HEK293 (cell line): ENCODE measurements around the gene TFRC.

Experiments used
- CTCF ChIP-seq: fragments of 450-650 bp; formaldehyde crosslinking; IDR thresholded peaks from 2 replicates; pipeline ENCODE4 v1.5.1; 2016; ENCODE audit warnings: missing biosample characterization, missing genetic modification characterization
- GLI4 ChIP-seq: fragments of 450-650 bp; formaldehyde crosslinking; IDR thresholded peaks from 2 replicates; pipeline ENCODE4 v1.5.1; 2016; ENCODE audit warnings: missing biosample characterization, missing genetic modification characterization
- HOXA7 ChIP-seq: sonication (generic); formaldehyde crosslinking; IDR thresholded peaks from 2 replicates; pipeline ENCODE4 v1.8.1; 2022; ENCODE audit warnings: missing genetic modification reagents, borderline replicate concordance
- RBAK ChIP-seq: fragments of 450-650 bp; formaldehyde crosslinking; IDR thresholded peaks from 2 replicates; pipeline ENCODE4 v1.5.1; 2016; ENCODE audit warnings: missing biosample characterization, missing genetic modification characterization
- TRIM28 ChIP-seq: IDR thresholded peaks from 2 replicates; pipeline ENCODE4 v1.6.1; 2011; ENCODE audit warnings: low read length, control low read depth, borderline replicate concordance
- ZBTB49 ChIP-seq: fragments of 450-650 bp; formaldehyde crosslinking; IDR thresholded peaks from 2 replicates; pipeline ENCODE4 v1.5.1; 2016; ENCODE audit warnings: missing biosample characterization, missing genetic modification characterization, low read depth
- ZNF148 ChIP-seq: fragments of 450-650 bp; formaldehyde crosslinking; IDR thresholded peaks from 2 replicates; pipeline ENCODE4 v1.5.0; 2017; ENCODE audit warnings: missing biosample characterization, missing genetic modification characterization, borderline replicate concordance
- ZNF24 ChIP-seq: fragments of 450-650 bp; formaldehyde crosslinking; IDR thresholded peaks from 2 replicates; pipeline ENCODE4 v1.5.1; 2016; ENCODE audit warnings: missing biosample characterization, missing genetic modification characterization
- ZNF274 ChIP-seq, 2 experiments: fragments of 200-500 bp in 1 of 2; fragments of 450-650 bp in 1 of 2; sonication (Bioruptor generic) in 1 of 2; formaldehyde crosslinking in 1 of 2; IDR thresholded peaks; 2 replicates each; pipeline versions ENCODE4 v1.5.1 to v1.6.1; 2014 to 2016; ENCODE audit warnings: borderline replicate concordance in 1 of 2, inconsistent platforms in 1 of 2, low read length in 1 of 2, missing biosample characterization in 1 of 2, missing genetic modification characterization in 1 of 2
- ZNF404 ChIP-seq: fragments of 450-650 bp; formaldehyde crosslinking; IDR thresholded peaks from 2 replicates; pipeline ENCODE4 v1.5.1; 2017; ENCODE audit warnings: missing biosample characterization, missing genetic modification characterization
- ZNF514 ChIP-seq: fragments of 450-650 bp; formaldehyde crosslinking; IDR thresholded peaks from 2 replicates; pipeline ENCODE4 v1.5.1; 2016; ENCODE audit warnings: missing biosample characterization, missing genetic modification characterization
- ZNF549 ChIP-seq: fragments of 450-650 bp; IDR thresholded peaks from 2 replicates; pipeline ENCODE4 v1.5.1; 2018; ENCODE audit warnings: missing biosample characterization, missing genetic modification characterization, mild to moderate bottlenecking, inconsistent platforms, moderate library complexity
- ZNF610 ChIP-seq: fragments of 450-650 bp; formaldehyde crosslinking; IDR thresholded peaks from 2 replicates; pipeline ENCODE4 v1.5.1; 2016; ENCODE audit warnings: missing biosample characterization, missing genetic modification characterization, borderline replicate concordance
- ZSCAN5A ChIP-seq: fragments of 450-650 bp; formaldehyde crosslinking; IDR thresholded peaks from 2 replicates; pipeline ENCODE4 v1.5.1; 2016; ENCODE audit warnings: missing biosample characterization, missing genetic modification characterization

DNA sequence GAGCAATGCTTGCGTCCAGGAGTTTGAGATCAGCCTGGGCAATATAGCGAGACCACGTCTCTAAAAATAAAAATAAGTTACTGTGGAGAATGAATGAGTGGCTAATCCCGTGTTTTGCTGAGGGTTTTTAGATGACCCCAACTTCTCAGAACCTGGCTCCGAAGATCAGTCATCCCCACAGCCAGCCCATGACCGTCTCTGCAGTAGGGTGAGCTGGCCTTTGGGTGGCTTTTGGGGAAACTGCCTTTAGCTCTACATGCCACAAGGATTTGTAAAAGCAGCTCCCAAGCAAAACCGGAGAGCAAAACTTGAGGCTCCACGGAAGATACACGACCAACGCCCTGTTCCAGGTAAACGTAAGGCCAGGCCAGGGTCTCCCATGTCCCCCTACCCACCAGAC lies 39.2 kb upstream of the TFRC start:
- TF ChIP-seq ZSCAN5A (tag by site-specific recombination), result no peak
- TF ChIP-seq RBAK (tag by site-specific recombination), result no peak
- TF ChIP-seq ZNF274 (IDR thresholded peaks at IDR 0.05; ENCODE audit: low read length), result no peak
- TF ChIP-seq ZNF274 (tag by site-specific recombination; IDR thresholded peaks at IDR 0.05; ENCODE audit: borderline replicate concordance), result no peak
- no peak for TF ChIP-seq ZNF24 (tag by site-specific recombination)
- TF ChIP-seq CTCF (tag by site-specific recombination), result no peak
- no peak for TF ChIP-seq ZNF549 (tag by site-specific recombination)
- TF ChIP-seq ZNF404 (tag by site-specific recombination), result no peak
- TF ChIP-seq ZNF514 (tag by site-specific recombination), result no peak
- no peak for TF ChIP-seq ZBTB49
- TF ChIP-seq ZNF148 (tag by site-specific recombination), result no peak
- TF ChIP-seq TRIM28, result no peak
- no peak for TF ChIP-seq GLI4
- TF ChIP-seq ZNF610 (tag by site-specific recombination), result no peak
- TF ChIP-seq HOXA7 (CRISPR knock-in tag), result no peak
